ENCODE data around the gene DIP2B. TPM values are rescaled to one million over a fixed set of nuclear protein-coding genes. Genes with fewer than 3 reads are reported as not detected.

DIP2B gene
- total and polyA plus RNA-seq, 2 of the 13 experiments (the other 11 are each of a cell fraction or from before 2014, with no cell fraction given), result 32.1 to 35.8 TPM

DNA sequence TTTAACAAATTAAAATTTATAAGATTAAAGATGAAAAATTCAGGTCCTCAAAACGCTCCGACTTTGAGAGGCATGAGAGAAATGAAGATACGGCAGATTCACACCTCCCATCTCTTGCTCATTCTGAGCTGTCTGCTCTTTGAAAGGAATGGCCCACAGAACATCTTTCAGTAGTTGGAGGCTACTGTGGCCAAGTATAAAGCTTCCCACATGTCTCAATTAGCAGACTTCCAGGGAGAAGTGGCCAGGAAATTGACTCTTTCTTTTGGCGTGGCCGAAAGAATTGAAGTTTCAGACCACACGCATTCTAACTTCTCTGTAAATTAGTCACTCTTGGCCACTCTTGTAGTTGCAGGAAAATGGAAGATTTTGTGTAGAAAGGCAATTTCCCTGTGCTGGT lies 129.2 kb downstream of the DIP2B start:
- BruUV-seq (replicated peaks), result no TSS peak
- CTCF ChIA-PET (ENCODE audit: low intra/inter-chr PET ratio, low total read pairs), result no interaction called here
- no peak for FAIRE-seq
- TF ChIP-seq, protein P1, sequence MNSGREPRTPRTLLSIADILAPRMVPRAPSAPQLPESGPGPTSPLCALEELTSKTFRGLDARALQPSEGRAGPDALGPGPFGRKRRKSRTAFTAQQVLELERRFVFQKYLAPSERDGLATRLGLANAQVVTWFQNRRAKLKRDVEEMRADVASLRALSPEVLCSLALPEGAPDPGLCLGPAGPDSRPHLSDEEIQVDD (CRISPR knock-in tag; IDR thresholded peaks at IDR 0.05; ENCODE audit: borderline replicate concordance), result no peak
- TF ChIP-seq ZNF235 (CRISPR knock-in tag; IDR thresholded peaks at IDR 0.05; ENCODE audit: borderline replicate concordance), result no peak
- TF ChIP-seq, protein P2, sequence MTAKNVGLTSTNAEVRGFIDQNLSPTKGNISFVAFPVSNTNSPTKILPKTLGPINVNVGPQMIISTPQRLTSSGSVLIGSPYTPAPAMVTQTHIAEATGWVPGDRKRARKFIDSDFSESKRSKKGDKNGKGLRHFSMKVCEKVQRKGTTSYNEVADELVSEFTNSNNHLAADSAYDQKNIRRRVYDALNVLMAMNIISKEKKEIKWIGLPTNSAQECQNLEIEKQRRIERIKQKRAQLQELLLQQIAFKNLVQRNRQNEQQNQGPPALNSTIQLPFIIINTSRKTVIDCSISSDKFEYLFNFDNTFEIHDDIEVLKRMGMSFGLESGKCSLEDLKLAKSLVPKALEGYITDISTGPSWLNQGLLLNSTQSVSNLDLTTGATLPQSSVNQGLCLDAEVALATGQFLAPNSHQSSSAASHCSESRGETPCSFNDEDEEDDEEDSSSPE (CRISPR knock-in tag; IDR thresholded peaks at IDR 0.05), result no peak
- TF ChIP-seq ZNF556 (CRISPR knock-in tag; IDR thresholded peaks at IDR 0.05; ENCODE audit: borderline replicate concordance), result no peak
- Histone ChIP-seq H3K4me2 (ENCODE audit: low read depth, low read length) (no peak overlapping the region), H3K36me3 (replicated peaks in 1 of 2; ENCODE audit: control insufficient read depth in 1 of 2, insufficient read depth in 2 of 2, low read length in 2 of 2) (peaks cover 0 to 24% of the 10 kb centered on the region in 2 experiments; a peak in 3 of 5 replicates), H3K4me3 (replicated peaks in 1 of 3; ENCODE audit: insufficient read depth in 1 of 3, low read depth in 2 of 3, low read length in 3 of 3) (no peak overlapping the region), H3K9me3 (ENCODE audit: low read length) (no peaks in the 10 kb centered on the region), H3K9ac (ENCODE audit: insufficient read depth, low read depth, low read length) (no peak overlapping the region), H3K4me1 (ENCODE audit: insufficient read depth, low read length) (peaks cover 39% of the 10 kb centered on the region), H3K27ac (ENCODE audit: extremely low read length, insufficient read depth, low read length) (peak overlapping the region; percentile 7), H4K20me1 (ENCODE audit: insufficient read depth, low read length) (no peaks in the 10 kb centered on the region; the same call in 1 of the 2 replicates), H3K79me2 (ENCODE audit: insufficient read depth, low read length) (peaks cover 22% of the 10 kb centered on the region), H2AFZ (ENCODE audit: low read length) (no peak overlapping the region), H3K27me3 (ENCODE audit: control insufficient read depth in 1 of 2, insufficient read depth in 2 of 2, low read length in 2 of 2) (no peaks in the 10 kb centered on the region)
- DNase-seq (ENCODE audit: low spot score), result no peak
- ATAC-seq, result no peak
- POLR2A ChIA-PET, result no interaction called here
- intact Hi-C loops (cut with micrococcal nuclease; ENCODE audit: unreplicated experiment), result loop anchor here (10.0 kb wide), 1 partner anchor 59 kb away; no protein-coding TSS in a partner anchor
- 97% methylated on average over 6 of the region's 6 CpGs for WGBS (ENCODE audit: low lambda C conversion rate)
- in situ Hi-C loops (cut with HindIII; ENCODE audit: extremely low pct_ligation_motif_present, low pct_unique_long_range_greater_than_20kb), result no loop called here

DNA sequence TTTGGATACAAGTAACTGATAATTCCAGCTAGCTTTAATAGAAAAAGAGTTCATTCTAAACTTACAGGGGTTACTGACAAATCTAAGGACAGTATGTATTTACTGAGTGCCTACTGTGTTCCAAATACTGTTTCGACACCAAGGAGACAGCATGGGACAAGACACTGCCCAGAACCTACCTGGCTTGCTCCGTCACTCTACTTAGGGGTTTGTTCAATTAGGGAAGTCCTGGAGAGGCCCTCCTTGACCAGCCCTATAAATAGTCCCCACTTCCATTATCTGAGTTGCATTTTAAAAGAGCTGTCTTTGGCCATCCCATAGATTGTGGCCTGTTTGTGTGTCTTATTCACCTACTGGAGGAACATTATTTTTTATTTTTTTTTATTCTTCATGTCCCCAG lies 129.6 kb downstream of the DIP2B start:
- Histone ChIP-seq H3K9ac (ENCODE audit: insufficient read depth, low read depth, low read length) (no peak overlapping the region), H3K4me1 (ENCODE audit: insufficient read depth, low read length) (peaks cover 39% of the 10 kb centered on the region), H3K36me3 (replicated peaks in 1 of 2; ENCODE audit: control insufficient read depth in 1 of 2, insufficient read depth in 2 of 2, low read length in 2 of 2) (peaks cover 0 to 20% of the 10 kb centered on the region in 2 experiments; a peak in 3 of 5 replicates), H3K9me3 (ENCODE audit: low read length) (no peaks in the 10 kb centered on the region), H3K4me3 (replicated peaks in 1 of 3; ENCODE audit: insufficient read depth in 1 of 3, low read depth in 2 of 3, low read length in 3 of 3) (no peak overlapping the region), H3K4me2 (ENCODE audit: low read depth, low read length) (no peak overlapping the region), H3K27ac (ENCODE audit: extremely low read length, insufficient read depth, low read length) (peak overlapping the region; percentile 7), H3K27me3 (ENCODE audit: control insufficient read depth in 1 of 2, insufficient read depth in 2 of 2, low read length in 2 of 2) (no peaks in the 10 kb centered on the region), H2AFZ (ENCODE audit: low read length) (no peak overlapping the region), H3K79me2 (ENCODE audit: insufficient read depth, low read length) (peaks cover 21% of the 10 kb centered on the region), H4K20me1 (ENCODE audit: insufficient read depth, low read length) (no peaks in the 10 kb centered on the region; the same call in 1 of the 2 replicates)
- ChIA-PET POLR2A (no interaction called here), CTCF (ENCODE audit: low intra/inter-chr PET ratio, low total read pairs) (no interaction called here)
- intact Hi-C loops (cut with micrococcal nuclease; ENCODE audit: unreplicated experiment) (loop anchor here (10.0 kb wide), 1 partner anchor 60 kb away; no protein-coding TSS in a partner anchor), in situ Hi-C loops (cut with HindIII; ENCODE audit: extremely low pct_ligation_motif_present, low pct_unique_long_range_greater_than_20kb) (no loop called here)
- no peak for FAIRE-seq
- no peak for DNase-seq (ENCODE audit: low spot score)
- TF ChIP-seq, protein P3, sequence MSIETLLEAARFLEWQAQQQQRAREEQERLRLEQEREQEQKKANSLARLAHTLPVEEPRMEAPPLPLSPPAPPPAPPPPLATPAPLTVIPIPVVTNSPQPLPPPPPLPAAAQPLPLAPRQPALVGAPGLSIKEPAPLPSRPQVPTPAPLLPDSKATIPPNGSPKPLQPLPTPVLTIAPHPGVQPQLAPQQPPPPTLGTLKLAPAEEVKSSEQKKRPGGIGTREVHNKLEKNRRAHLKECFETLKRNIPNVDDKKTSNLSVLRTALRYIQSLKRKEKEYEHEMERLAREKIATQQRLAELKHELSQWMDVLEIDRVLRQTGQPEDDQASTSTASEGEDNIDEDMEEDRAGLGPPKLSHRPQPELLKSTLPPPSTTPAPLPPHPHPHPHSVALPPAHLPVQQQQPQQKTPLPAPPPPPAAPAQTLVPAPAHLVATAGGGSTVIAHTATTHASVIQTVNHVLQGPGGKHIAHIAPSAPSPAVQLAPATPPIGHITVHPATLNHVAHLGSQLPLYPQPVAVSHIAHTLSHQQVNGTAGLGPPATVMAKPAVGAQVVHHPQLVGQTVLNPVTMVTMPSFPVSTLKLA (IDR thresholded peaks at IDR 0.05), result no peak
- no peak for TF ChIP-seq CEBPB (IDR thresholded peaks at IDR 0.05; ENCODE audit: borderline replicate concordance, low read depth, low read length)
- no peak for TF ChIP-seq PAWR (CRISPR knock-in tag; IDR thresholded peaks at IDR 0.05; ENCODE audit: borderline replicate concordance)
- TF ChIP-seq ZNF570 (CRISPR knock-in tag; IDR thresholded peaks at IDR 0.05; ENCODE audit: borderline replicate concordance), result no peak
- no peak for TF ChIP-seq FOXA3 (CRISPR knock-in tag; IDR thresholded peaks at IDR 0.05)
- TF ChIP-seq, protein P4, sequence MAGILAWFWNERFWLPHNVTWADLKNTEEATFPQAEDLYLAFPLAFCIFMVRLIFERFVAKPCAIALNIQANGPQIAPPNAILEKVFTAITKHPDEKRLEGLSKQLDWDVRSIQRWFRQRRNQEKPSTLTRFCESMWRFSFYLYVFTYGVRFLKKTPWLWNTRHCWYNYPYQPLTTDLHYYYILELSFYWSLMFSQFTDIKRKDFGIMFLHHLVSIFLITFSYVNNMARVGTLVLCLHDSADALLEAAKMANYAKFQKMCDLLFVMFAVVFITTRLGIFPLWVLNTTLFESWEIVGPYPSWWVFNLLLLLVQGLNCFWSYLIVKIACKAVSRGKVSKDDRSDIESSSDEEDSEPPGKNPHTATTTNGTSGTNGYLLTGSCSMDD (CRISPR knock-in tag; IDR thresholded peaks at IDR 0.05), result no peak
- TF ChIP-seq ZNF782 (CRISPR knock-in tag; IDR thresholded peaks at IDR 0.05; ENCODE audit: borderline replicate concordance), result no peak
- TF ChIP-seq, protein P5, sequence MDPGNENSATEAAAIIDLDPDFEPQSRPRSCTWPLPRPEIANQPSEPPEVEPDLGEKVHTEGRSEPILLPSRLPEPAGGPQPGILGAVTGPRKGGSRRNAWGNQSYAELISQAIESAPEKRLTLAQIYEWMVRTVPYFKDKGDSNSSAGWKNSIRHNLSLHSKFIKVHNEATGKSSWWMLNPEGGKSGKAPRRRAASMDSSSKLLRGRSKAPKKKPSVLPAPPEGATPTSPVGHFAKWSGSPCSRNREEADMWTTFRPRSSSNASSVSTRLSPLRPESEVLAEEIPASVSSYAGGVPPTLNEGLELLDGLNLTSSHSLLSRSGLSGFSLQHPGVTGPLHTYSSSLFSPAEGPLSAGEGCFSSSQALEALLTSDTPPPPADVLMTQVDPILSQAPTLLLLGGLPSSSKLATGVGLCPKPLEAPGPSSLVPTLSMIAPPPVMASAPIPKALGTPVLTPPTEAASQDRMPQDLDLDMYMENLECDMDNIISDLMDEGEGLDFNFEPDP (CRISPR knock-in tag; conservative IDR thresholded peaks at IDR 0.05), result no peak
- TF ChIP-seq STAG1 (CRISPR knock-in tag; IDR thresholded peaks at IDR 0.05), result no peak
- BruUV-seq (replicated peaks), result no TSS peak
- ATAC-seq, result no peak
- 100% methylated on average over 2 of the region's 2 CpGs for WGBS (ENCODE audit: low lambda C conversion rate)
